Keratinocyte (primary cell): ENCODE results near the gene L1CAM. TPM values are rescaled to one million over a fixed set of nuclear protein-coding genes. Genes with fewer than 3 reads are reported as not detected.

Source experiments
- DNase-seq: peaks from one replicate; pipeline ENCODE4 v3.0.0-alpha.2; 2011; ENCODE audit warnings: low read depth, missing footprints, low spot score
- FAIRE-seq: peaks from 2 replicates; lab custom pipeline; 2011; peaks lifted over from hg19 to GRCh38; lab: Jason Lieb, UNC
- H2AFZ ChIP-seq: 2 replicates; pipeline ENCODE4 v1.6.0; 2012; ENCODE audit warnings: low read length, control low read depth, inconsistent platforms; ENCODE audit not compliant: control insufficient read depth
- H3K27ac ChIP-seq: 2 replicates; pipeline ENCODE4 v1.5.1; 2011; ENCODE audit warnings: low read length; ENCODE audit not compliant: control insufficient read depth, insufficient read depth
- H3K27me3 ChIP-seq: 3 replicates; pipeline ENCODE4 v1.6.0; 2011; ENCODE audit warnings: low read length; ENCODE audit not compliant: control insufficient read depth, insufficient read depth; ENCODE audit errors: extremely low read depth
- H3K36me3 ChIP-seq, 2 experiments: 2 replicates in 1 of 2; 3 replicates in 1 of 2; pipeline ENCODE4 v1.5.1; 2011; ENCODE audit warnings: low read length in 2 of 2, mild to moderate bottlenecking in 1 of 2; ENCODE audit not compliant: control insufficient read depth in 2 of 2, insufficient read depth in 2 of 2; ENCODE audit errors: extremely low read depth in 1 of 2
- H3K4me1 ChIP-seq: 3 replicates; pipeline ENCODE4 v1.5.1; 2011; ENCODE audit warnings: low read length; ENCODE audit not compliant: control insufficient read depth, insufficient read depth; ENCODE audit errors: extremely low read depth
- H3K4me2 ChIP-seq: 3 replicates; pipeline ENCODE4 v1.6.0; 2011; ENCODE audit warnings: low read depth, low read length; ENCODE audit not compliant: control insufficient read depth, insufficient read depth; ENCODE audit errors: extremely low read depth
- H3K4me3 ChIP-seq, 3 experiments: fragments of 200-600 bp in 1 of 3; sonication (generic) in 1 of 3; 2 replicates in 2 of 3; 3 replicates in 1 of 3; pipeline ENCODE4 v1.5.1; 2011 to 2016; ENCODE audit warnings: low read length in 3 of 3, mild to moderate bottlenecking in 3 of 3, control low read depth in 2 of 3, inconsistent platforms in 1 of 3, low read depth in 1 of 3, mixed read lengths in 1 of 3, mixed run types in 1 of 3, moderate library complexity in 1 of 3; ENCODE audit not compliant: control insufficient read depth in 2 of 3, insufficient read depth in 2 of 3; ENCODE audit errors: extremely low read depth in 1 of 3
- H3K79me2 ChIP-seq: 2 replicates; pipeline ENCODE4 v1.6.0; 2012; ENCODE audit warnings: low read length; ENCODE audit not compliant: control insufficient read depth, insufficient read depth
- H3K9ac ChIP-seq: 3 replicates; pipeline ENCODE4 v1.6.0; 2011; ENCODE audit warnings: low read length; ENCODE audit not compliant: control insufficient read depth, insufficient read depth; ENCODE audit errors: extremely low read depth
- H3K9me1 ChIP-seq: 3 replicates; pipeline ENCODE4 v1.6.0; 2011; ENCODE audit warnings: low read length; ENCODE audit not compliant: control insufficient read depth, insufficient read depth; ENCODE audit errors: extremely low read depth
- H3K9me3 ChIP-seq: 2 replicates; pipeline ENCODE4 v1.5.1; 2012; ENCODE audit warnings: low read depth, low read length; ENCODE audit not compliant: control insufficient read depth
- H4K20me1 ChIP-seq: 3 replicates; pipeline ENCODE4 v1.6.0; 2011; ENCODE audit warnings: low read length; ENCODE audit not compliant: control insufficient read depth, insufficient read depth; ENCODE audit errors: extremely low read depth
- EZH2 ChIP-seq: IDR thresholded peaks from one replicate; pipeline ENCODE4 v1.6.1; 2012; ENCODE audit warnings: inconsistent platforms, mild to moderate bottlenecking, low read length, moderate library complexity
- dilution Hi-C: fragments of 300-500 bp; cut with MboI; formaldehyde crosslinking; loops from one replicate; pipeline ENCODE4 v1.7.0; 2020; ENCODE audit warnings: low sequenced_read_pairs; ENCODE audit not compliant: extremely low pct_ligation_motif_present
- polyA plus RNA-seq, 5 experiments: library from polyadenylated mRNA; depleted of rRNA in 3 of 5; stranded (reverse) in 3 of 5; stranded (forward) in 1 of 5; unstranded in 1 of 5; fragments of >200 nt; gene quantifications; 1 replicate in 1 of 5; 2 replicates in 3 of 5; 3 replicates in 1 of 5; pipeline versions ENCODE4 v1.2.1 to v1.2.3, GENCODE V29; 2011 to 2012; ENCODE audit warnings: missing spikeins in 2 of 5, low read depth in 1 of 5, low replicate concordance in 1 of 5
- TF ChIP-seq, protein P1 (sequence below), 3 experiments: IDR thresholded peaks in 1 of 3; conservative IDR thresholded peaks in 1 of 3; optimal IDR thresholded peaks in 1 of 3; 2 replicates in 2 of 3; 3 replicates in 1 of 3; pipeline versions ENCODE3 to v1.5.1; 2011; ENCODE audit warnings: low read length in 3 of 3, mild to moderate bottlenecking in 3 of 3, moderate library complexity in 2 of 3, control low read depth in 1 of 3, inconsistent platforms in 1 of 3; ENCODE audit not compliant: insufficient read depth in 2 of 3; ENCODE audit errors: extremely low read depth in 1 of 3

L1CAM gene
- polyA plus RNA-seq, 1 donor (not counting 4 experiments of a cell fraction or from before 2014, with no cell fraction given) = 18.2 TPM

DNA sequence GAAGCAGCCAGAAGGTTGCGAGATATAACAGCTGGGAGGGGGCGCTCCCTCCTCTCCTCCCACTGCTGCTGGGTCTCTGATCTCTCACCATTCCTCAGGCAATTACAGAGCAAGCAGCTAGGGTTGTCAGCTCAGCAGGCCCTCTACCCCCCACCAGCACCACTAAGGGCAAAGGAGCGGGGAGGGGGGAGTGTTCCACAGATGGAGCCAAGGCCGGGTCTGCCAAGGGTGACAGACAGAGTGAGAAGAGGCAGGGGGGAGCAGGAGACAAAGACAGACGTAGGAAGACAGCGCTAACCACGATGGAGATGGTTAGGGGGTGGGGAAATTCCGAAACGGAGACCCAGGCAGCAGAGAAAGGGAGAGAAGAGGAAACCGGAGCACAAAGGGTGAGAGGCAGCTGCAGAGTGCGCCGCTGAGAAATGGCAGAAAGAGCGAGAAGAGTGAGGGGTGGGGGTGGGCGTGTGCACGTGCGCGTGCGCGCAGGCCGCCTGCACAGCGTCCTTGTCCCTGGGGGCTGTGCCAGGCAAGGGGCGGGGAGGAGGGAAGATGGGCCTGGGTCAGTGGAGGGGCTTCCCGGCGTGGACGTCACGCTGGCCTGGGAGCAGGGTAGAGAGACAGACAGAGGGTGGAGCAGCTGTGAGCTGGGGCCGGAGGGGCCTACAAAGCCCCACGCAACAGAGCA lies 6.9 kb downstream of the L1CAM start:
- TF ChIP-seq, protein P1, sequence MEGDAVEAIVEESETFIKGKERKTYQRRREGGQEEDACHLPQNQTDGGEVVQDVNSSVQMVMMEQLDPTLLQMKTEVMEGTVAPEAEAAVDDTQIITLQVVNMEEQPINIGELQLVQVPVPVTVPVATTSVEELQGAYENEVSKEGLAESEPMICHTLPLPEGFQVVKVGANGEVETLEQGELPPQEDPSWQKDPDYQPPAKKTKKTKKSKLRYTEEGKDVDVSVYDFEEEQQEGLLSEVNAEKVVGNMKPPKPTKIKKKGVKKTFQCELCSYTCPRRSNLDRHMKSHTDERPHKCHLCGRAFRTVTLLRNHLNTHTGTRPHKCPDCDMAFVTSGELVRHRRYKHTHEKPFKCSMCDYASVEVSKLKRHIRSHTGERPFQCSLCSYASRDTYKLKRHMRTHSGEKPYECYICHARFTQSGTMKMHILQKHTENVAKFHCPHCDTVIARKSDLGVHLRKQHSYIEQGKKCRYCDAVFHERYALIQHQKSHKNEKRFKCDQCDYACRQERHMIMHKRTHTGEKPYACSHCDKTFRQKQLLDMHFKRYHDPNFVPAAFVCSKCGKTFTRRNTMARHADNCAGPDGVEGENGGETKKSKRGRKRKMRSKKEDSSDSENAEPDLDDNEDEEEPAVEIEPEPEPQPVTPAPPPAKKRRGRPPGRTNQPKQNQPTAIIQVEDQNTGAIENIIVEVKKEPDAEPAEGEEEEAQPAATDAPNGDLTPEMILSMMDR (optimal IDR thresholded peaks at IDR 0.05 in 1 of 3, IDR thresholded peaks at IDR 0.05 in 1 of 3, conservative IDR thresholded peaks at IDR 0.05 in 1 of 3; ENCODE audit: extremely low read depth in 1 of 3, insufficient read depth in 2 of 3, low read length in 3 of 3) = no peak
- TF ChIP-seq EZH2 = no peak
- Histone ChIP-seq H3K36me3 (peaks cover 0 to under 1% of the 10 kb centered on the region in 2 experiments), H3K27ac (no peak overlapping the region), H4K20me1 (peaks cover 6% of the 10 kb centered on the region), H3K9me1 (no peaks in the 10 kb centered on the region), H3K27me3 (peaks cover 26% of the 10 kb centered on the region), H3K4me2 (no peak overlapping the region), H3K9me3 (no peaks in the 10 kb centered on the region), H2AFZ (no peak overlapping the region), H3K4me1 (peaks cover 3% of the 10 kb centered on the region), H3K4me3 (no peak overlapping the region), H3K79me2 (no peaks in the 10 kb centered on the region), H3K9ac (no peak overlapping the region)
- no peak for DNase-seq
- dilution Hi-C loops = no loop called here
- no peak for FAIRE-seq

DNA sequence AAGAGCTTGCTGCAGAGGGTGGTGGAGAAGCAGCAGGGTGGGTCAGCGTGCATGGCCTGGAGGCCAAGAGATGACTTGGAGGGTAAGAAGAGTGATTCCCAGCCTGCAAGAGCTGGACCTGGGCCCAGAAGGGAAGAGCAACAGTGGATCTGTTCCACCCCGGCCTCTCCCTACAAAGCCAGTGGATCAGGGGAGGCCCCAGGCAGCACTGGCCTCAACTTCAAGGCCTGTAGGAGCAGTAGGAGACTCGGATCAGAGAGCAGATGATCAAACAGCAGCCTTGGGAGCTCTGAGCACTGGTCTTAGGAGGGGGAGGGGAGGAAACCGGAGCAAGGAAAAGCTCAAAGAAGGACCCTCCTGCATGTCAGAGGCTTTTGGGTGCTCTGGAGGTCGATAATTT lies 7.6 kb downstream of the L1CAM start:
- DNase-seq (no peak), FAIRE-seq (no peak)
- no peak overlapping the region for H3K4me3 ChIP-seq
- TF ChIP-seq EZH2 = no peak
- TF ChIP-seq, protein P1 (optimal IDR thresholded peaks at IDR 0.05 in 1 of 3, IDR thresholded peaks at IDR 0.05 in 1 of 3, conservative IDR thresholded peaks at IDR 0.05 in 1 of 3; ENCODE audit: extremely low read depth in 1 of 3, insufficient read depth in 2 of 3, low read length in 3 of 3) = no peak
- no peak overlapping the region for H3K9ac ChIP-seq
- H4K20me1 ChIP-seq = peaks cover 6% of the 10 kb centered on the region
- no peak overlapping the region for H2AFZ ChIP-seq
- no peaks in the 10 kb centered on the region for H3K79me2 ChIP-seq
- H3K27me3 ChIP-seq = peaks cover 26% of the 10 kb centered on the region
- H3K9me3 ChIP-seq = no peaks in the 10 kb centered on the region
- no peak overlapping the region for H3K4me2 ChIP-seq
- dilution Hi-C loops = no loop called here
- peaks cover 3% of the 10 kb centered on the region for H3K4me1 ChIP-seq
- no peak overlapping the region for H3K27ac ChIP-seq
- no peaks in the 10 kb centered on the region for H3K9me1 ChIP-seq
- peaks cover 0 to 4% of the 10 kb centered on the region in 2 experiments for H3K36me3 ChIP-seq
